ENCODE data around the gene RIMBP2.

The RIMBP2 gene

DNA sequence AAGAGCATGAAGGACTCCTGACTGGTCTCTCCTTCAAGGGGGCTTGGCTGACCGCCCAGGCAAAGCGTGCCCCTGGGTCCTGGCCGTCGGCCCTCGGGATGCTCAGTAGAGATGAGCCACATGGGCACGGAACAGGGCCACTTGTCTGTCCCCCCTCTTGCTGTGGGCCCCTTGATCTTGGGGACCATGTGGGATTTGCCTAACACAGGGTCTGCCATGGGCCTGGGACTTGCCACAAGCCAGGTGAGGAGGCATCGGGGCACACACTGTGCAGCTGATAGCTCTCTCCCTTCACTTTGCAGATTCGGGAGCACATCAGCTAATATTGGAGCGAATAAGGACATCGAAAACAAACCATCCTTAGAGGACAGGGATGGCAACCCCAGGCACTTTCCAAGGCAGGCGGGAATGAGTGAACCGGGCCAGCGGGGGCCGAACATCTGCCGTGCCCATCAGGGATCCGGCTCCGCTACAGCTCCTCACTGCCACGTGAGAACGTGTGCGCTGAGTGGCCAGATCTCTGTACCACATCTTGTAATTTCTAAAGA is 290.3 kb downstream of the RIMBP2 start:
- Histone ChIP-seq H3K4me2 (ENCODE audit: insufficient read depth, low read length) (no peak overlapping the region), H3K79me2 (ENCODE audit: insufficient read depth, low read length) (no peaks in the 10 kb centered on the region), H2AFZ (ENCODE audit: low read depth, low read length) (no peak overlapping the region), H3K9me3 (ENCODE audit: insufficient read depth, low read length, severe bottlenecking) (no peaks in the 10 kb centered on the region), H3K27me3 (ENCODE audit: insufficient read depth, low read length, poor library complexity) (no peaks in the 10 kb centered on the region), H4K20me1 (ENCODE audit: insufficient read depth, low read length) (no peaks in the 10 kb centered on the region), H3K27ac (ENCODE audit: low read length) (no peak overlapping the region), H3K36me3 (ENCODE audit: insufficient read depth, low read length) (no peaks in the 10 kb centered on the region), H3K4me1 (ENCODE audit: insufficient read depth, low read length) (no peaks in the 10 kb centered on the region), H3K9ac (ENCODE audit: low read depth, low read length) (no peak overlapping the region), H3K4me3 (ENCODE audit: low read depth in 1 of 2, low read length in 2 of 2) (no peak overlapping the region)
- no peak for DNase-seq
- ATAC-seq (ENCODE audit: insufficient read depth, low read depth), result no peak
- no peak for TF ChIP-seq EZH2 (IDR thresholded peaks at IDR 0.05; ENCODE audit: borderline replicate concordance, low read depth, low read length, severe bottlenecking)
- TF ChIP-seq, protein P1, sequence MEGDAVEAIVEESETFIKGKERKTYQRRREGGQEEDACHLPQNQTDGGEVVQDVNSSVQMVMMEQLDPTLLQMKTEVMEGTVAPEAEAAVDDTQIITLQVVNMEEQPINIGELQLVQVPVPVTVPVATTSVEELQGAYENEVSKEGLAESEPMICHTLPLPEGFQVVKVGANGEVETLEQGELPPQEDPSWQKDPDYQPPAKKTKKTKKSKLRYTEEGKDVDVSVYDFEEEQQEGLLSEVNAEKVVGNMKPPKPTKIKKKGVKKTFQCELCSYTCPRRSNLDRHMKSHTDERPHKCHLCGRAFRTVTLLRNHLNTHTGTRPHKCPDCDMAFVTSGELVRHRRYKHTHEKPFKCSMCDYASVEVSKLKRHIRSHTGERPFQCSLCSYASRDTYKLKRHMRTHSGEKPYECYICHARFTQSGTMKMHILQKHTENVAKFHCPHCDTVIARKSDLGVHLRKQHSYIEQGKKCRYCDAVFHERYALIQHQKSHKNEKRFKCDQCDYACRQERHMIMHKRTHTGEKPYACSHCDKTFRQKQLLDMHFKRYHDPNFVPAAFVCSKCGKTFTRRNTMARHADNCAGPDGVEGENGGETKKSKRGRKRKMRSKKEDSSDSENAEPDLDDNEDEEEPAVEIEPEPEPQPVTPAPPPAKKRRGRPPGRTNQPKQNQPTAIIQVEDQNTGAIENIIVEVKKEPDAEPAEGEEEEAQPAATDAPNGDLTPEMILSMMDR (IDR thresholded peaks at IDR 0.05; ENCODE audit: borderline replicate concordance, extremely low read depth, low read length, poor library complexity, severe bottlenecking), result no peak

DNA sequence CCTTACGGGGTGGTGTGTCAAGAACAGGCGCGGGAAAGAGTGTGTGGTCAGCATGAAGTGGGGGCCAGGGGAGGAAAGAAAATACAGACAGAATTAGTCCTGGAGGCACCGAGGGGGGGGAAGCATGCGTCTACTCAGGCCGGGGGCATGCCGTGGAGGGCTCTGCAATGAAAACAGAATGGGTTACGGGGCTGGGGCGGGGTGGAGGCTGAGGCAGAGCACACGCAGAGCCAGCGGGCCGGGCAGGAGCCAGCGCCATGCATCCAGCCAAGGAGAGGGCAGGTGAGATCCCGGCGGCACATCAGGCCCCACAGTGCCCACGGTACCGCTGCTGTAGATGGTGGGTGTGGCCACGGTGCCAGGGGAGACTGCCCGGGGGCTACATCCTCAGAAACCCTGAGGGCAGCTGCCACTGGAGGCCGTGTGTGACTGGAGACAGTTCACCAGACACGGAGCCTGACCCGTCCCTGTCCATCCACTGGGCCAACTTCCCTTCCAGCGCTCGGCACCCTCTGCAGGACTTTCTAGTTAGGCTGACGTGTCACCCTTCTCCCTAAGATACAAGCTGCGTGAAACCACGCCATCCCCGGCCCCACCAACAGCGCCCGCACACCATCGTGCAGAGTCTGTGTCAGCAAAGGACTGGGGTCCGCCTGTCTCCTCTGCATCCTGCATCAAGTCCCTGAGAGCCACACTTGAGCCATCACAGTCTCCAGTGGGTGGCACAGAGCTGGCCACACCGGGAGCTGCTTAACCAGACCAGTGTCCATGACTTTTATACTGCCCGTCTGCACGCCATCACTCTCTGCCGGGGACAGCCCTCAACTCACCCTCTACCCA is 291.0 kb downstream of the RIMBP2 start:
- H3K79me2 ChIP-seq (ENCODE audit: insufficient read depth, low read length), result no peaks in the 10 kb centered on the region
- H3K9me3 ChIP-seq (ENCODE audit: insufficient read depth, low read length, severe bottlenecking), result no peaks in the 10 kb centered on the region
- H3K4me3 ChIP-seq (ENCODE audit: low read depth in 1 of 2, low read length in 2 of 2), result no peak overlapping the region
- H3K27me3 ChIP-seq (ENCODE audit: insufficient read depth, low read length, poor library complexity), result no peaks in the 10 kb centered on the region
- H3K9ac ChIP-seq (ENCODE audit: low read depth, low read length), result no peak overlapping the region
- TF ChIP-seq, protein P1 (IDR thresholded peaks at IDR 0.05; ENCODE audit: borderline replicate concordance, extremely low read depth, low read length, poor library complexity, severe bottlenecking), result no peak
- no peak for TF ChIP-seq EZH2 (IDR thresholded peaks at IDR 0.05; ENCODE audit: borderline replicate concordance, low read depth, low read length, severe bottlenecking)
- no peak for DNase-seq
- H3K4me1 ChIP-seq (ENCODE audit: insufficient read depth, low read length), result no peaks in the 10 kb centered on the region
- H3K27ac ChIP-seq (ENCODE audit: low read length), result no peak overlapping the region
- H2AFZ ChIP-seq (ENCODE audit: low read depth, low read length), result no peak overlapping the region
- H3K4me2 ChIP-seq (ENCODE audit: insufficient read depth, low read length), result no peak overlapping the region
- no peaks in the 10 kb centered on the region for H3K36me3 ChIP-seq (ENCODE audit: insufficient read depth, low read length)
- H4K20me1 ChIP-seq (ENCODE audit: insufficient read depth, low read length), result no peaks in the 10 kb centered on the region
- no peak for ATAC-seq (ENCODE audit: insufficient read depth, low read depth)

DNA sequence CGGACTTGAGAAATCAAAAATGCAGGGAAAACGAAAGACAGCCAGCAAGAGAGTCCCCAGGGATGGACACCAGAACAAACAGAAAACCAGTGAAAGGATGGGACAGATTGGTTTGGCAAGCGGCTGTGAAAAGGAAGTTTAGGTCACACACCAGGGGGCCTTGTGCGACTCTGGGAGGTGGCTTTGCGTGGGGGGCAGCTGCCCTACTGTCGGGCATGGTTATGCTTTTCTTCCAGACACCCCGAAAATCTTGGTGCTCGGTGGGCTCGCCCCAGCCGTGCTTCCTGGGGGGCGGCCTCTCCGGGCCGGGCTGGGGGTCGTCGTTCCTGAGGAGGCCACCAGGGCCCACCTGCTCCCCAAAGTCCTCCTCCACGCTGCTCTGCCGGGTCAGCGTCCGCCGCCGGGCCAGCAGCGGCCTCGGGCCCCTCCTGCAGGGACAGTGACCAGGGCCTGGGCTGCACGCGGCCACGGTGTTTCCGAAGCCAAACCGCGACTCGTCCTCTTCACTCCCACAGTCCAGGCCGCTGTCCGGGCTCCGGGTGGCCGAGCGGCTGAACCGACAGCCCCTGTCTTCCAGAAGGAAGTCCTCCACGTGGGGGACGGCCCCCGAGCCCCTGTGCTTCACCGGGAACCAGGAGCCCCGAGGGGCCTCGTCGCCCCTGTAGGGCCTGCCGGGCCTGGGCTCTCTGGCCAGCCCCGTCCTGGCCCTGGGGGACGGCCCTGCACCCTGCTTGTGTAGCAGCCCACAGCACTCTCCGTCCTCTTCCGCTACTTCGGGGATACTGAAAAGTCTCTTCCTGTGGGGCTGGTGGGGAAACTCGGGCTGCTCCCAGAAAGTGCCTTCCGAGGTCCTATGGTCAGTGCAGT is 291.9 kb downstream of the RIMBP2 start:
- no peak overlapping the region for H3K4me2 ChIP-seq (ENCODE audit: insufficient read depth, low read length)
- no peaks in the 10 kb centered on the region for H3K79me2 ChIP-seq (ENCODE audit: insufficient read depth, low read length)
- H4K20me1 ChIP-seq (ENCODE audit: insufficient read depth, low read length), result no peaks in the 10 kb centered on the region
- H3K4me3 ChIP-seq (ENCODE audit: low read depth in 1 of 2, low read length in 2 of 2), result no peak overlapping the region
- H3K36me3 ChIP-seq (ENCODE audit: insufficient read depth, low read length), result no peaks in the 10 kb centered on the region
- no peaks in the 10 kb centered on the region for H3K27me3 ChIP-seq (ENCODE audit: insufficient read depth, low read length, poor library complexity)
- ATAC-seq (ENCODE audit: insufficient read depth, low read depth) (no peak), DNase-seq (no peak)
- no peak overlapping the region for H3K9ac ChIP-seq (ENCODE audit: low read depth, low read length)
- TF ChIP-seq EZH2 (IDR thresholded peaks at IDR 0.05; ENCODE audit: borderline replicate concordance, low read depth, low read length, severe bottlenecking), result no peak
- TF ChIP-seq, protein P1 (IDR thresholded peaks at IDR 0.05; ENCODE audit: borderline replicate concordance, extremely low read depth, low read length, poor library complexity, severe bottlenecking), result no peak
- H3K27ac ChIP-seq (ENCODE audit: low read length), result no peak overlapping the region
- no peak overlapping the region for H2AFZ ChIP-seq (ENCODE audit: low read depth, low read length)
- H3K9me3 ChIP-seq (ENCODE audit: insufficient read depth, low read length, severe bottlenecking), result no peaks in the 10 kb centered on the region
- no peaks in the 10 kb centered on the region for H3K4me1 ChIP-seq (ENCODE audit: insufficient read depth, low read length)
